HuH-7.5 (cell line): ENCODE data around the gene ADAMTS19.
"Not testable (repeated sequence)": the region's sequence is repeated elsewhere in the genome, so short reads cannot be mapped to it uniquely, and the experiment has no call there.

Source experiments
- DNase-seq: peaks from one replicate; pipeline ENCODE4 v3.0.0; 2011; ENCODE audit warnings: low spot score

Gene ADAMTS19

DNA sequence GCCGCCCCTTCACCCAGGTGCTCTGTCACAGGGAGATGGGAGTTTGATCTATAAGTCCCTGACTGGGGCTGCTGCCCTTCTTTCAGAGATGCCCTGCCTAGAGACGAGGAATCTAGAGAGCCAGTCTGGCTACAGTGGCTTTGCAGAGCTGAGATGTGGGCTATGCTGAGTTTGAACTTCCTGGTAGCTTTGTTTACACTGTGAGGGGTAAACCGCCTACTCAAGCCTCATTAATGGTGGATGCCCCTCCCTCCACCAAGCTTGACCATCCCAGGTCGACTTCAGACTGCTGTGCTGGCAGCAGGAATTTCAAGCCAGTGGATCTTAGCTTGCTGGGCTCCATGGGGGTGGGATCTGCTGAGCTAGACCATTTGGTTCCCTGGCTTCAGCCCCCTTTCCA is 124.4 kb downstream of the ADAMTS19 start:
- not testable (repeated sequence) for DNase-seq

- no peak for DNase-seq
Measured at GRCh38 chr5:129591508-129592160, 131.5 kb downstream of the ADAMTS19 start.

GRCh38 chr5:129593525-129593924 is 133.4 kb downstream of the ADAMTS19 start:
- DNase-seq, result no peak

DNA sequence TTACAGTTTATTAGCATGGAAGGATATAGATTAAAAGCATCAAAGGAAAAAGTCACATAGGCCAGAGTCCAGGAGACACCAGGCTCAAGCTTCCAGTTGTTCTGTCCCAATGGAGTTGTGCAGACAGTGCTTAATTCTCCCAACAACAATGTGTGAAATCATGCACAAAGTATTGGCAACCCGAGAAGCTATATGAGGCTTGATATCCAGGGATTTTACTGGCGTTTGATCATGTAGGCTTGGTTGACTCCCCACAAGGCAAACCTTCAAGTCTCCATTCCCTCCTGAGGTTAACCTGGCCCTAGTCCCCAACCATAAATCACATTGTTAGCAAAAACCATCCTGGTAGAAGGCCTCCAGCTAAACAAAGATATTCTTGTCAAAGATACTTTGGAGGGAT is 141.5 kb downstream of the ADAMTS19 start:
- no peak for DNase-seq

DNA sequence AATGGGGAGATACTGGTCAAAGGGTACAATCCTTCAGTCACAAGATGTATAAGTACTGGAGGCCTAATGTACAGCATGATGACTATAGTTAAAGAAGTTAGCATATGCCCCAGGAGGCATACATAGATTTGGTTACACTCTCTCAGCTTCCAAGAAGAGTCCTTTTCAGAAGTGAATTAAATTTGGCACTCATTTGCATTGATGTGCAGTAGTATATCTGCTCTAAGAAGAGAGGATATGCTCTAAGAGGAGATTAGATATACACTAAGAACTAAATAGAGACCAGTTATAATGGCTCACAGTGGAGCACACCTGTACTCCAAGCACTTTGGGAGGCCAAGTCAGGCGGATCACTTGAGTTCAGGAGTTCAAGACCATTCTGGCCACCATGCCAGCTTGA is 148.3 kb downstream of the ADAMTS19 start:
- DNase-seq, result no peak

GRCh38 chr5:129609710-129610109 is 149.6 kb downstream of the ADAMTS19 start:
- DNase-seq, result no peak

DNA sequence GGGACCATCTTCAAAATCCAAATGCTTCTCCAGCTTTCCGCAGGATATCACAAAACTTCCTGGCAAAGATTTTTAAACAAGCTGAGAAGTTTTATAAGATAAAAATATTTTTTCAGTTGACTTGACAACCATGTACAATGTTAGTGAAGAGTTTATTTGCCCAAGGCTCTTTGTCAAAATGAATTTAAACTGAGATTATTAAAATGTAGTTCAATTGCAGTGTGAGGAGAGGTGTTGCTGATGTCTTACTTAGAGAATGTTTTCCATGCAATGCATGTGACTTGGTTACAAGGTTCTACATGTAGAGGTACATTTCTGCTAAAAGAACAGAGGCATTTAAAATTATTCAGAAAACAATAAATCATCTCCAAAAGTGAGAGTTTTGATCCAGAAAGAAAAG is 156.4 kb downstream of the ADAMTS19 start:
- no peak for DNase-seq

GRCh38 chr5:129617206-129617605 is 157.1 kb downstream of the ADAMTS19 start:
- DNase-seq, result no peak

DNA sequence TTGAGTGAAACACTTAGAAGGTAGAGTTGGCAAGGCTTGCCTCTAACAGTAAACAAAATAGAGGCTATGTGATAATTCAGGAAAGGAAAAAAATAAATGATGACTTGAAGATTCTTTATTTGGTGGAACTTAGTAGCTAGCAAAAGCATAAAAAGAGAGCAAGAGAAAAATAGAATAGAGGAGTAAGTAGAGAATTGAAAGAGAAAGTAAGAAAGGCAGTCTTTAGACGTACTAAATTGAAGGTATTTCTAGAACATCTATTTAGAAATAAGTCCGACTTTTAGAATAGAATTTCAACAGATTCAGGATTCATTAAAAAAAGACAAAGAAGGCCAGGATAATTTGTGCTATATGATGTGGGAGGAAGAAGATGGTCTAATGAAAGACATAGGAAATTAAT is 159.7 kb downstream of the ADAMTS19 start:
- DNase-seq, result no peak

DNA sequence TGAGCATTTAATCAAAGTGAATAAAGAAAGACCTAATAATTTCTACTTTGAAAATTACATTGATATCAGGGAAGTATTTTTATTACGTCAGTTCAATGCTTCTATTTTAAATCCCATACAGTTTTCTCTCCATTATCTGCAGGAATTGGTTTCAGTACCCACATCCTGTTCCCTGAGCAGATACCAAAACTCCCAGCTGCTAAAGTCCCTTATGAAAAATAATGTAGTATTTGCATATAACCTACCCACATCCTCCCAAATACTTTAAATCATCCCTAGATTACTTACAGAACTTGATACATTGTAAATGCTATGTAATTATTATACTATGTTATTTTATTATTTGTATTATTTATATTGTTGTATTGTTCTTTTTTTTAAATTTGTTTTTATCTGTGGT is 162.4 kb downstream of the ADAMTS19 start:
- no peak for DNase-seq

GRCh38 chr5:129629575-129629974 is 169.5 kb downstream of the ADAMTS19 start:
- DNase-seq, result no peak

GRCh38 chr5:129630101-129630500 is 170.0 kb downstream of the ADAMTS19 start:
- no peak for DNase-seq

DNA sequence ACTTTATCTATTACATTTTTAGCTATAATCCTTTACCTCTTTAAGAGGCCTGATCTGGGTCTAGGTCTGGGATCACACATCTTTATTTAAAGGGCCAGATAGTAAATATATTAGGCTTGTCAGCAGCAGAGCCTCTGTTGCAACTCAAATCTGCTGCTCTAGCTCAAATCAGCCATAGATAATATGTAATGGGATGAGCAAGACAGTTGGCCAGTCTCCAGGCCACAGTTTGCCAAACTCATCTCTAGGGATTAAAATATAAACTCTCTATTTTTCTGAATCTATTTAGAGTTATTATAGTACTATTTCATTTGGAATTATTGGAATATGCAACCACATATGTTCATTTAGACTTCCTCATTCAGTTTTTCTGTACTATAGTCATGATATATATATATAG is 171.9 kb downstream of the ADAMTS19 start:
- no peak for DNase-seq

DNA sequence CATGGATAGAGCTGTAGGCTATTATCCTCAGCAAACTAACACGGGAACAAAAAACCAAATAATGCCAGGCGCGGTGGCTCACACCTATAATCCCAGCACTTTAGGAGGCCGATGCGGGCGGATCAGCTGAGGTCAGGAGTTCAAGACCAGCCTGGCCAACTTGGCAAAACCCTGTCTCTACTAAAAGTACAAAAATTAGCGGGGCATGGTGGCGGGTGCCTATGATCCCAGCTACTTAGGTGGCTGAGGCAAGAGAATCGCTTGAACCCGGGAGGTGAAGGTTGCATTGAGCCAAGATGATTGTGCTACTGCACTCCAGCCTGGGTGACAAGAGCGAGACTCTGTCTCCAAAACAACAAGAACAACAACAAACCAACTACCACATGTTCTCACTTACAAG is 177.4 kb downstream of the ADAMTS19 start:
- DNase-seq, result not testable (repeated sequence)

GRCh38 chr5:129639331-129639730 is 179.2 kb downstream of the ADAMTS19 start:
- no peak for DNase-seq

- DNase-seq, result no peak
Measured at GRCh38 chr5:129652349-129653056, 192.4 kb downstream of the ADAMTS19 start.

GRCh38 chr5:129653057-129653375 is 192.9 kb downstream of the ADAMTS19 start:
- DNase-seq, result no peak

DNA sequence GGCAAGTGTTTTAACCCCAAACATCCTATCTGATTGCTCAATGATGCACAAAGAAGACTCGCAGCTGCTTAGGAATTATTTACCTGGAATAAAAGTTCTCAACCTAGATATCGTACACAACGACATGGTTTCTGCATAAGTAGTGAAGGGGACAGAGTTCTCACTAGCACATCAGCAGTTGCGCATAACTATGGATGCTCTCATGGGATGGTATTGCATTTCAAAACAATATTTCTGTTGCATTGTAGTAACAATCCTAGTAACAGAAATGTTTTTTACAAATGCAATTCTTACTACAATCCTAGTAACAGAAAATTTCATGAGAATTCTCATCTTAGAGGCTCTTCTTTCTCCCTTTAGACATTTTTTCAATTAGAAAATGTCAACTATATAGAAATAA is 193.3 kb downstream of the ADAMTS19 start:
- no peak for DNase-seq

DNA sequence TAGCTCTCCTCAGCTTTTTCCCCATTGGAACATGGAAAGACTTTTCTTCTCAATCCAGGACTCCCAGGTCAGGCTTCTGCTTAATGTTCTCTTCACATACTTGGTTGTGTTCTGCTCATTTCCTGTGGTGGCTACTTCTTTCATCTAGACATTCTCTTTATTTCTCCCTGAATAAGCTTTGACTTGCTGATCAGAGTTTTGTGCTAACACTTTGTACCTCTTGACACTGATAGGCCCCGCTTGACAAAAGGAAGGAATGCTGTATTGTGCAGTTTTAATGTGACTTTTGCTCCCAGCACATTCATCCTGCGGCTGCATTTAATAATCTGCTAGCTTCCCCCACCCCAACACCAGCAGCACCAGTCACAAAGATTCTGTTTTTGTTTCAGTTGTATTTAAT is 196.9 kb downstream of the ADAMTS19 start:
- no peak for DNase-seq

DNA sequence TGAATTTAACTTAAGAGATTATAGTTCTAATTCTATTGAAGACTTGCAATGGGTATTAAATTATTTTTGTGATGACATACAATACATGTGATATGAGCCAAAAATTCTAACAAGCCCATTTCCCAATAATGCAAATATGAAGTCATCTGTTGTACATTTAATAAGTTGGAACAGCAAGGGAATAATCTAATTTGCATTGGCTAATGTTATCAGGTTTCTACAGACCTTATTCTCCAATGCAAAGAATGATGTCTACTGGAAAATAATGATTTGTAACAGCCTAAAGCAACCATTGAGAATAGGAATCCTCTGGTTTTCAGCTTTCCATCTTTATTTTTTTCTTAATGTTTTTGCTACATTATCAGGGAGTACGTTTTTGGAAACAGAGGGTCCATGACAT is 198.7 kb downstream of the ADAMTS19 start:
- DNase-seq, result no peak

DNA sequence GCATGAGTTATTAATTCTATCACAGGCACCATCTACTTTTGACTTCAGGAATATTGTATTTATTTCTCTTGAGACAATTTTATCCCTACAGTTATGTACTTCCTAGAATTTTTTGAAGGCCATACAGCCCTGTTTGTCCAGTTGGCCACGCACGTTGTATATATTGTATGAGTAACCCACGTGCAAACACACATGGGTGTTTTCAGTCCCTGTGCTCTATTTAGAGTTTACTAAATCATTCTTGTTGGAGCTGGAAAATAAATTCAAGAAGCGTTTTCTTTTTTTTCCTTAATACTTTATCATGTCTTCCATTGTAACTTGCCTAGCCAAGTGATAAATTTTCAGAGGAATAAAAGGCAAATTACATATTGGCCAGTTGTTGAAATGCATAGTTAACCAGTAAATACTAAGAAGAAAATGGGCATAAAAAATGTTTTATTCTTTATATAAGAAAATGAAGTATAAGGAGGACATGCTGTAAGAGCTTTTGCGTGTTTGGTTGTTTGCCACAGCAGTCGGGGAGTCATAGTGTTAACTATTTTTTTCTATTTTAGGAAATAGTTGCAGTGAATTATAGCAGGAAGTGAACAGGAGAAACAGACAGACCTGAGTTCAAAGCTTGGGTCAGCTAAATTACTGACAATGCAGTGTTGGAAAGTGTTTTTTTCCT is 201.4 kb downstream of the ADAMTS19 start:
- no peak for DNase-seq

- no peak for DNase-seq
Measured at GRCh38 chr5:129664336-129664937, 204.3 kb downstream of the ADAMTS19 start.

DNA sequence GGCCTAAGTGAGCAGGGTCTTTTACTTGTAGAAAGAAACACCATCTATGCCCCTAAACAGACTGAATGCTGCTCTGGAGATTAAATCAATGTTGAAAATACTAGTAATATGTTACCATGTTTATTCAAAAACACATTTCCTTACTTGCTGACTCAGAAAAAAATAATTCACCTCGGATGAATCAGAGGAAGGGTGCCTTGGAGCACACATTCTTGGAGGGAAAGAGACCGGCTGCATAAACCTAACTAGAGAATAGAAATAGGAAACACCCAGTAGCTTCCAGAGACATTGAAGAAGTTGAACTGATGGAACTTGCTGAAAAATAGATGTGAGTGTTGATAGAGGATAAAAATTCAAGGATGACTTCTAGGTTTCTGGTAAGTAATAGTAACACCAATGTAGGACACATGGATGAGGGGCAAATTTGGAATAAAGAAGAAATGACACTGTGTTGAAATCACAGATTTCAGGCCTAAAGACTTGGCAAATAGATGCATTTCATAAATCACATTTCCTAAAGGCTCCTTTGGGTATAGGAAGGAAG is 210.9 kb downstream of the ADAMTS19 start:
- no peak for DNase-seq
